Suprapubic skin (tissue), 4 donors: ENCODE results near the gene CRAT. TPM values are rescaled to one million over a fixed set of nuclear protein-coding genes. Genes with fewer than 3 reads are reported as not detected.

Experiments
- DNase-seq, 2 donors: peaks; one replicate each; pipeline ENCODE4 v3.0.0-alpha.2; 2019; ENCODE audit warnings: low spot score in 2 of 2
- H3K27ac ChIP-seq: fragments of 200-600 bp; sonication (generic); one replicate; pipeline ENCODE4 v1.5.1; 2019
- H3K27me3 ChIP-seq: fragments of 200-600 bp; sonication (generic); one replicate; pipeline ENCODE4 v1.5.1; 2019
- H3K36me3 ChIP-seq: fragments of 200-600 bp; sonication (generic); one replicate; pipeline ENCODE4 v1.5.1; 2019
- H3K4me1 ChIP-seq: fragments of 200-600 bp; sonication (generic); one replicate; pipeline ENCODE4 v1.5.1; 2019
- H3K4me3 ChIP-seq: fragments of 200-600 bp; sonication (generic); one replicate; pipeline ENCODE4 v1.5.1; 2019; ENCODE audit warnings: mild to moderate bottlenecking
- H3K9me3 ChIP-seq: fragments of 200-600 bp; sonication (generic); one replicate; pipeline ENCODE4 v1.5.1; 2019
- EP300 ChIP-seq: sonication (generic); formaldehyde crosslinking; IDR thresholded peaks from one replicate; pipeline ENCODE4 v1.6.1; 2017; ENCODE audit warnings: antibody characterized with exemption
- POLR2A ChIP-seq, 2 donors: fragments of 450-650 bp; IDR thresholded peaks; one replicate each; pipeline ENCODE4 v1.6.1; 2017; ENCODE audit warnings: antibody characterized with exemption in 2 of 2, mild to moderate bottlenecking in 2 of 2, moderate library complexity in 2 of 2
- POLR2AphosphoS5 ChIP-seq, 3 donors: sonication (generic); formaldehyde crosslinking; IDR thresholded peaks; one replicate each; pipeline ENCODE4 v1.6.1; 2017; ENCODE audit warnings: antibody characterized with exemption in 3 of 3
- WGBS: methylation state at CpG from one replicate; pipeline ENCODE4 v1.1.5; 2018; 5-methylcytosine and 5-hydroxymethylcytosine counted together
- total RNA-seq, 4 donors: library from RNA; depleted of rRNA; stranded (reverse); fragments of >200 nt; gene quantifications; one replicate each; pipeline ENCODE4 v1.1.0, GENCODE V29; 2016
- TF ChIP-seq, protein P1 (sequence below), 2 donors: fragments of 200-600 bp in 1 of 2; fragments of 450-650 bp in 1 of 2; sonication (generic) in 1 of 2; IDR thresholded peaks; one replicate each; pipeline ENCODE4 v1.5.1; 2016 to 2019; ENCODE audit warnings: antibody characterized with exemption in 2 of 2, mild to moderate bottlenecking in 1 of 2, moderate library complexity in 1 of 2

CRAT gene
- total RNA-seq, 4 donors from 2014 or later, result 27.4 to 156 (median 42.8) TPM

DNA sequence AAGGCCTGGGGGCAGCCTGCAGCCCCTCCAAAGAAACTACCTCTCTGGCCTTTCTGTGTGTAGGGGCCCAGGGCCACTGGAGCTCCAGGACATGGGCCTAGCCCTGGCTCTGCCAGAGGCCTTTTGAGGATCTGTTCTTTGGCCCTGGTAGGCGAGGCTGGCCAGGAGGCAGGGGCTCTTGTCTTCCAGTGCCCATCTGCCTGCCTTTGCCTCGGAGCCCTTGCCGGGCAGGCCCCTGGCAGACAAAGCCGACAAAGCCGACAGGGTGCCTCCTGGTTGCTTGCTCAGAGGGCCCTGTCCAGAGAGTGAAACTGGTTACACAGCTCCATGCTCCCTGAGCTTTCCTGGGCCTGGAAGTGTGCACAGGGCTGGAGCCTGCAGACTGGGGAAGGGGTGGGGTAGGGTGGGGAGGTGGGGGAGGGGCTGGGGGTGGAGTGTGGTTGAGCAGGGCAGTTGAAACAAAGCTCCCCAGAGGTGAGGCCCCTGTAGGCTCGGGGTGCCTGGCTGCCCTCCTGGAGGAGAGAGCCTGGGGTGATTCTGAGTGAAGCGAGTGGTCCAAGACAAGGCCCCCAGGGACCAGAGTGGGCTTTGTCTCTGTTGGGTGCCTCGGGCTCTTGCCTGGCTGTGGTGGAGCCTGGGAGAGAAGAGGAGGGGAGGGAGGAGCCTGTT lies 29.9 kb upstream of the CRAT start:
- peaks cover 80% of the 10 kb centered on the region for H3K4me1 ChIP-seq
- WGBS, result 6% methylated on average over 8 of the region's 8 CpGs
- TF ChIP-seq POLR2A (IDR thresholded peaks at IDR 0.05) (no peak), POLR2AphosphoS5 (IDR thresholded peaks at IDR 0.05) (no peak), EP300 (no peak)
- TF ChIP-seq, protein P1, sequence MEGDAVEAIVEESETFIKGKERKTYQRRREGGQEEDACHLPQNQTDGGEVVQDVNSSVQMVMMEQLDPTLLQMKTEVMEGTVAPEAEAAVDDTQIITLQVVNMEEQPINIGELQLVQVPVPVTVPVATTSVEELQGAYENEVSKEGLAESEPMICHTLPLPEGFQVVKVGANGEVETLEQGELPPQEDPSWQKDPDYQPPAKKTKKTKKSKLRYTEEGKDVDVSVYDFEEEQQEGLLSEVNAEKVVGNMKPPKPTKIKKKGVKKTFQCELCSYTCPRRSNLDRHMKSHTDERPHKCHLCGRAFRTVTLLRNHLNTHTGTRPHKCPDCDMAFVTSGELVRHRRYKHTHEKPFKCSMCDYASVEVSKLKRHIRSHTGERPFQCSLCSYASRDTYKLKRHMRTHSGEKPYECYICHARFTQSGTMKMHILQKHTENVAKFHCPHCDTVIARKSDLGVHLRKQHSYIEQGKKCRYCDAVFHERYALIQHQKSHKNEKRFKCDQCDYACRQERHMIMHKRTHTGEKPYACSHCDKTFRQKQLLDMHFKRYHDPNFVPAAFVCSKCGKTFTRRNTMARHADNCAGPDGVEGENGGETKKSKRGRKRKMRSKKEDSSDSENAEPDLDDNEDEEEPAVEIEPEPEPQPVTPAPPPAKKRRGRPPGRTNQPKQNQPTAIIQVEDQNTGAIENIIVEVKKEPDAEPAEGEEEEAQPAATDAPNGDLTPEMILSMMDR (IDR thresholded peaks at IDR 0.05), result no peak
- H3K9me3 ChIP-seq, result no peaks in the 10 kb centered on the region
- H3K36me3 ChIP-seq, result peaks cover 26% of the 10 kb centered on the region
- DNase-seq, result no peak
- peak overlapping the region; percentile 100 for H3K27ac ChIP-seq
- H3K4me3 ChIP-seq, result peak overlapping the region; percentile 48
- H3K27me3 ChIP-seq, result no peaks in the 10 kb centered on the region

DNA sequence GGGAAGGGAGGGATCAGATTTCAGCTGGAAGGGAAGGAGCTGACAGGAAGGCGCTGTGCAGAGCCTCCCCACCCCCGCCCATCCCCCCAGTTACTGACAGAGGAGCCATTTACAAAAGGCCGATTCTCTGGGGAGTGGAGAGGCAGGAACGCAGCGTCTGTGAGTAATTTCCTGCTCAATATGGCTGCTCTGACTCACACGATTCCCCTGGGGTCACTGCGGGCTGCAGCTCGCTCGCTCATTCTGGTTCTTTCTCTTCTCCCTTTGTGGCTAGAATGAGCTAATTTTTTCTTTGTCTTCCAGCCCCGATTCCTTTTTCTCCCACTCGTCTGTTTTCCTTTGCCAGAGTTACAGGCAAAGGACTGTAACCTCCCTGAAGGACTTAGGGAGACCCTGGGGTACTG lies 29.4 kb upstream of the CRAT start:
- peak; percentile 33 to 84 (median 65) for TF ChIP-seq POLR2AphosphoS5 (IDR thresholded peaks at IDR 0.05)
- TF ChIP-seq, protein P1 (IDR thresholded peaks at IDR 0.05), result no peak
- TF ChIP-seq POLR2A (IDR thresholded peaks at IDR 0.05), result no peak
- no peak for TF ChIP-seq EP300
- H3K4me1 ChIP-seq, result peaks cover 74% of the 10 kb centered on the region
- H3K27me3 ChIP-seq, result no peaks in the 10 kb centered on the region
- peak; percentile 96 for DNase-seq
- peak overlapping the region; percentile 100 for H3K27ac ChIP-seq
- no peaks in the 10 kb centered on the region for H3K9me3 ChIP-seq
- H3K36me3 ChIP-seq, result peaks cover 31% of the 10 kb centered on the region
- WGBS, result 0% methylated on average over 11 of the region's 11 CpGs
- peak overlapping the region; percentile 48 for H3K4me3 ChIP-seq

DNA sequence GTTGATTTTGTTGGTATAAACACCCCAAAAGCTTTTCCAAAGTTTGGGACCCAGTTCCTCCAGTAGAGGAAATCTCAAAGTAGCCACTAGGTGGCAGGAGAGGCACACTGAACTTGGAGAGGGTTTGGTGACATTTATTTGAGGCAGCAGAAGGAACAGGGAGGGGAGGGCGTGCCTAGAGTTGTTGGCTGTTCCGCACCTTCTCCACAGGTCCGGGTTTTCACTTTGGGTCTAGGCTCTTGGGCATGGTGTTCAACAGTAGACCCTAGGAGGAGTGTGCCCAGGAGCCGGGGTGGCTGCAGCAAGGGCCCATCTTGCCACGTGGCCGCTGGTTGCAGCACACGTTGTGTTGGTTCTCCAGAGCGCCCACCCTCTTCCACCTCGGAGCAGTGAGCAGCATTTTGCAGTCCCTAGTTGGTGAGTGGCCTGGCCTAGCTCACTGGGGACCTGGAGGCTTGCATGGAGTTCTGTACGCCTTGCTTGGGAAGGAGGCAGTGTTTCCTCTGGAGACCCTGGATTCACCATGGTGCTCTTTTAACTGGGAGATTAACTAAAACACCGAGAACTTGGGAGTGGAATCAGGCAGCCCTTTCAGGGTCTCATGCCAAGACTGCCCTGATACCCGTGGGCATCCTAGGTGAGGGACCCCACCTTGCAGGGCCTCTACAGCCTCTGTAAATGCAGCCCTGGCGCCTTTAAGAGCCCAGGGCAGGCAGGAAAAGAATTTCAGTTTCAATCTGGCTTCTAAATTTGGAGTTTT lies 28.8 kb upstream of the CRAT start:
- Histone ChIP-seq H3K36me3 (peaks cover 37% of the 10 kb centered on the region), H3K4me3 (peak overlapping the region; percentile 48)
- 0% methylated on average over 9 of the region's 13 CpGs for WGBS

DNA sequence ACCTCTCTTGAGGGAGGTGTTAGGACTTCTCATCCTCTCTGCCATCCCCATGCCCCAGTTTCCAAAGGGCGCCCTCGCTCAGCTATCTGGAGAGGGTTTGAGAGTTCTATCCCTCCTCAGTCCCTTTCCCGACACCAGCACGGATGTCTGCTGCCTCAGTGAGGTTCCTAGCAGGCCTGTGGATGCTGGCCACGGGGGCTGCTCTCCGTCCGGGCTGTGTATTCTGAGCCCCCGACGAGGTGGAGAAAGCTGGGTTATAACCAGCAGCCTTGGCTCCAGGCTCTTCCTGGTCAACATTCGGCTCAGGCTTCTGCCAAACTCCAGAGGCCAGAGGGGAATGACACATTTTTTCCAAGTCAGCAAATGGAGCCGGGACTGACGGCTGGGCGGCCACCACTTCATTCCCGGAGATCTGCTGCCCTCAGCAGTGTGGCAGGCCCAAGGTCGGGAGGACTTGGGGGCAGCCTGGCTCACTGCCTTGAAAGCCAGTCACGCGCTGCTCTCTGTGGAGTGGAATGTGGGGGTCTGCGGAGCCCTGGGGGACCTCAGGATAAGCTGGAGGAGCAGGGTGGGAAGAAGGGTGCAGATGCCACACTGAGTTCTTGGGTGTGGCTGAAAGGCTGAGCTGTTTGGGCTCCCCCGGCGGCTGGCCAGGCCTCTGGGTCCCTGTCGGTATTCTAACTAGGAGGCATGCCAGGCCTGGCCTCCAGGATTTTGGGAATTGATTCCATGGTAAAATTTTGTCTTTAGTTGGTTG lies 28.1 kb upstream of the CRAT start:
- no peak for DNase-seq
- Histone ChIP-seq H3K27ac (peak overlapping the region; percentile 100), H3K9me3 (no peaks in the 10 kb centered on the region), H3K36me3 (peaks cover 38% of the 10 kb centered on the region), H3K27me3 (no peaks in the 10 kb centered on the region), H3K4me3 (peak overlapping the region; percentile 48), H3K4me1 (peaks cover 64% of the 10 kb centered on the region)
- 44% methylated on average over 7 of the region's 21 CpGs for WGBS
- TF ChIP-seq POLR2AphosphoS5 (IDR thresholded peaks at IDR 0.05) (peak in 2 of 3 donors; percentile 12 to 53), POLR2A (IDR thresholded peaks at IDR 0.05) (no peak)

More for the DNA sequence above, 28.8 kb upstream of the CRAT start:
- Histone ChIP-seq H3K27ac (peak overlapping the region; percentile 100), H3K27me3 (no peaks in the 10 kb centered on the region), H3K4me1 (peaks cover 71% of the 10 kb centered on the region), H3K9me3 (no peaks in the 10 kb centered on the region)
- TF ChIP-seq POLR2AphosphoS5 (IDR thresholded peaks at IDR 0.05) (peak in 1 of 3 donors; percentile 43), POLR2A (IDR thresholded peaks at IDR 0.05) (no peak)
- TF ChIP-seq, protein P1 (IDR thresholded peaks at IDR 0.05), result peak; percentile 85 to 97
- DNase-seq, result peak; percentile 89 to 91

DNA sequence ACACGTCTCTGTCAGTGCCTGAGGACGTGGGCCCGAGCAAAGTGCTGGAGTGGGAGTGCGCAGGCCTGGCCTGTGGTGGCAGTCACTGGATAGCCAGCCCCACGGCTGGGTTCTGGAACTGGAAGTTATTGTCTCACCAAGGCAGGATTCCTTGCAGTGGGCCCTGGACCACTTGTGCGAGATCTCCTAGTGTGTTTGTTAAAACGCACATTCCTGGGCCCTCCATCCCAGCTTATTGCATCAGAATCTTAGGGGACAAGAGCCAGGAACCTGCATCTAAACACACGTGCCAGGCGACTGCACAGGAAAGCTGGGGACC lies 27.5 kb upstream of the CRAT start:
- WGBS, result 80% methylated on average over 5 of the region's 9 CpGs
- no peak overlapping the region for H3K4me3 ChIP-seq
- no peak for DNase-seq
- peaks cover 41% of the 10 kb centered on the region for H3K36me3 ChIP-seq
- TF ChIP-seq, protein P1 (IDR thresholded peaks at IDR 0.05), result no peak
- TF ChIP-seq POLR2A (IDR thresholded peaks at IDR 0.05) (no peak), EP300 (no peak), POLR2AphosphoS5 (IDR thresholded peaks at IDR 0.05) (no peak)
- no peaks in the 10 kb centered on the region for H3K27me3 ChIP-seq
- no peaks in the 10 kb centered on the region for H3K9me3 ChIP-seq
- peaks cover 58% of the 10 kb centered on the region for H3K4me1 ChIP-seq
- H3K27ac ChIP-seq, result peak overlapping the region; percentile 100
